ENCODE measurements around the gene STS. TPM values are rescaled to one million over a fixed set of nuclear protein-coding genes. Genes with fewer than 3 reads are reported as not detected.
A peak's percentile ranks its signal among the peaks of the same experiment; 100 is the strongest.

The STS gene
- total RNA-seq, 1 donor from 2014 or later: 0.26 TPM

- TF ChIP-seq CTCF (IDR thresholded peaks at IDR 0.05; ENCODE audit: insufficient read depth, low read length, severe bottlenecking): no peak
- no peak overlapping the region for H3K4me3 ChIP-seq (ENCODE audit: low read depth, low read length)
- H3K27me3 ChIP-seq (ENCODE audit: control insufficient read depth, insufficient read depth, low read length): no peaks in the 10 kb centered on the region
- DNase-seq (ENCODE audit: low read depth): no peak
- no peak for FAIRE-seq
- H3K36me3 ChIP-seq (ENCODE audit: control insufficient read depth, insufficient read depth, low read length): no peaks in the 10 kb centered on the region
Measured at GRCh38 chrX:7156879-7157278, 9.4 kb downstream of the STS start.

GRCh38 chrX:7158468-7158990 is 11.0 kb downstream of the STS start:
- no peaks in the 10 kb centered on the region for H3K36me3 ChIP-seq (ENCODE audit: control insufficient read depth, insufficient read depth, low read length)
- H3K4me3 ChIP-seq (ENCODE audit: low read depth, low read length): no peak overlapping the region
- FAIRE-seq (no peak), DNase-seq (ENCODE audit: low read depth) (no peak)
- no peak for TF ChIP-seq CTCF (IDR thresholded peaks at IDR 0.05; ENCODE audit: insufficient read depth, low read length, severe bottlenecking)
- H3K27me3 ChIP-seq (ENCODE audit: control insufficient read depth, insufficient read depth, low read length): no peaks in the 10 kb centered on the region

GRCh38 chrX:7159149-7159861 is 11.8 kb downstream of the STS start:
- Histone ChIP-seq H3K27me3 (ENCODE audit: control insufficient read depth, insufficient read depth, low read length) (no peaks in the 10 kb centered on the region), H3K4me3 (ENCODE audit: low read depth, low read length) (no peak overlapping the region), H3K36me3 (ENCODE audit: control insufficient read depth, insufficient read depth, low read length) (no peaks in the 10 kb centered on the region)
- FAIRE-seq: peak; percentile 94
- peak; percentile 83 for DNase-seq (ENCODE audit: low read depth)
- no peak for TF ChIP-seq CTCF (IDR thresholded peaks at IDR 0.05; ENCODE audit: insufficient read depth, low read length, severe bottlenecking)

GRCh38 chrX:7163146-7163677 is 15.7 kb downstream of the STS start:
- Histone ChIP-seq H3K36me3 (ENCODE audit: control insufficient read depth, insufficient read depth, low read length) (no peaks in the 10 kb centered on the region), H3K4me3 (ENCODE audit: low read depth, low read length) (no peak overlapping the region), H3K27me3 (ENCODE audit: control insufficient read depth, insufficient read depth, low read length) (no peaks in the 10 kb centered on the region)
- FAIRE-seq (no peak), DNase-seq (ENCODE audit: low read depth) (no peak)
- TF ChIP-seq CTCF (IDR thresholded peaks at IDR 0.05; ENCODE audit: insufficient read depth, low read length, severe bottlenecking): no peak

GRCh38 chrX:7164174-7164573 is 16.7 kb downstream of the STS start:
- TF ChIP-seq CTCF (IDR thresholded peaks at IDR 0.05; ENCODE audit: insufficient read depth, low read length, severe bottlenecking): no peak
- peak; percentile 50 for FAIRE-seq

More at GRCh38 chrX:7164174-7164573, 16.7 kb downstream of the STS start:
- Histone ChIP-seq H3K27me3 (ENCODE audit: control insufficient read depth, insufficient read depth, low read length) (no peaks in the 10 kb centered on the region), H3K36me3 (ENCODE audit: control insufficient read depth, insufficient read depth, low read length) (no peaks in the 10 kb centered on the region), H3K4me3 (ENCODE audit: low read depth, low read length) (no peak overlapping the region)
- no peak for DNase-seq (ENCODE audit: low read depth)

Data from bronchial epithelial cell (primary cell).